ENCODE results near the gene CLEC1A.

Gene CLEC1A

DNA sequence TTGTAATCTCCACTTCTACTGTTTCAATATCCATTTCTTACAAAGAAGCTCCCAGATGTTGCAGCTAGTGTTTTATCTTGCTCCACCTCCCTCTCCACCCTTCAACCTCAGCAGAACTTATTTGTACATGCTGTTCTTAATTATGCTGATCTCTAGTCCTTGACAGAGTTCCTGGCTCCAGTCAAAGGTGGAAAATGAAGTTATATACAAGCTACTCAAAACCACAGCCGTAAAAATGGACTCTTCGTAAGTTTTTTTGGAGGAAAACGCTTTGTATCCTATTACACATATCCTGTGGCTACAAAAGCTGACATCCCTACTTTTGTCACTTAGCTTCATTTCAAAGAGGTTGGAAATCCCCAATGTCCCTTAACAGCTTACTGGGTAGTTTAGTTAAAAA lies 1.3 kb downstream of the CLEC1A start:
- no peak for DNase-seq

DNA sequence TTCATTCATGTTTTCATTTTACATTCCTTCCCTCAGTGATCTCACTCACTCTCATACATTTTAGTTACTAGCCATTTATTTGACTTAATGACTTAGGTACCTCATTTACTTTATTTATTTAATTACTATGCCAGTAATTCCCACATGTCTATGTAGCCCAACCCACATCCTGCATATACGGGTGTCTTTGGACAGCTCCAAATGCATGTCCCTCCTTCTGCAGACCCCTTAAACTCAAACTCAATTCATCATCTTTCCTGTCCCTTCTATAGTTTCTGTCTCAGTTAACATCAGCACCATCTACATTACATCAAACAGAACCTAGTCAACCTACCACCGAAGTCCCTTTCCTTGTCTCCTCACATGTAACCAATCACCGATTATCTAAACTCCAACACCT lies 2.8 kb downstream of the CLEC1A start:
- no peak for DNase-seq

DNA sequence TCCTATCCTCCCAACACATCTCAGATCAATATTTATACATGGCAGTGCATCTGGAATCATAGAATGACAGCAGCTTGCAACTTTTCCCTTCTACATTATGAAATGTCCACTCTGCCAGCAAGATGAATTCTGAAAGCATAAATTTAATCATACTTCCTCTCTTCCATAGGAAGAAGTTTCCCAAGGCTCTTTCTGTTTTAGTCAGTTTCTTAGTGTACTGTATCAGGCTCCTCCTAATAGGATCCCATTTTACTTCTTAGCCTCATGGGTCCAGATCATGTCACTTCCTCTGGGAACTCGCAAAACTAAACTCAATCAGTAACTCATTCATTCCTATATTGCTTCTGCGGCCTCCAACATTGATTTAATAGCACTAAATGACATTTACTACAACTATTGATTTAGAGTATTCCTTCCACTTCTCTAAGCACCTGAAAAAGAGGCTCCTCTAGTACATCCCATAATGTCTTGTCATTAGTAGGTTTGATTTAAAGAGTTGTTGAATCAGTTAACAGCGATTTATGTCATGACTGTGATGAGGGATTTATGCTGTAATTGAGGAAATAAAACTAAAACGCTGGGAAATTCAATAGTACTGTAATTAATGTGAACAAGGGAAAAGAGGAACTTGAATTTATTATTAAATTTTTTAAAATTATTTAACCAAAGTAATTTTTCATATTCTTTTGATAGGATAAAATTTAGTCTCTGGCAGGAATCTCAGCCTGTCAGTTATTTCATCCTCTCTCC lies 4.0 kb downstream of the CLEC1A start:
- DNase-seq: no peak

DNA sequence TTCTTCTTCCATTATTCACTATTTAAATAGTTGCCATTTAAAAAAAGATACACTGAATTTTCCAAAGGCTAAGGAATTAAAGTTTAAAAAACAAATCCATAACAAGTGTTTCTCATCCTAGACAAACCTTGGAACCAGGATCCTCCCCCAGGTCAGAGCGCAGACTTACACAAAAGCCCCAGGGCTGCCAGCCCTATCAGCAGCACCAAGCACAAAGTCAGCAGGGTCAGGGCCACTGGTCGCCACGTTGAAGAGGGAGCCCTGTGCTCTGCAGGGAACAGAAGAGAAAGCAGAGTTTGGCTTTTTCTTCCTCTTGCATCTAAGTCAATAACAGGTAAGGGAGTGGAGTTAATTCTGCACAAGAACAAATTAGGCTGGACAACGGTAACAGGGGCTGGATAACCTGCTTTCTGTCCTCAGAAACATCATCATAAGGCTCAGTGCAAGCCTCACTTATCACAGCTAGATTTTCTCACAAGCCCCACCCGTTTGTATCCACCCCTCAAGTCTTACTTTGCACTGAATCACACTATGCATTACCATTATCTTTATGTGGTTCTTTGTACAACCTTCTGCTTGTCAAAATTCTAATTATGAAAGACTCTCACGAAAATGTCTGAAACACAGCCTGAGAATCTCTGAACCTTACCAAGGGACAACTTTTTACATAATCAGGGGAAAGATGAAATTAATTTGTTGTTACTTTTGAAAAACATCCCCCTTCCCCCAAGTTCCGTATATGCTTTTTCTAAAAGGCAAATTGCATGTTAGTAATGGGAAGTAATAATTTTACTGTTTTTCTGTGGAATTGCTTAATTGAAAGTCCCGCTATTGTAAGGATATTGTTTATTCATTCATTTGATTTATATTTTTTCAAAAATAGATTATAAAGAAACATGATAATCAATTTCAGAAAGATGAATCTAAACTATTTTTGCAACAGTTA lies 9.6 kb downstream of the CLEC1A start:
- DNase-seq: no peak

DNA sequence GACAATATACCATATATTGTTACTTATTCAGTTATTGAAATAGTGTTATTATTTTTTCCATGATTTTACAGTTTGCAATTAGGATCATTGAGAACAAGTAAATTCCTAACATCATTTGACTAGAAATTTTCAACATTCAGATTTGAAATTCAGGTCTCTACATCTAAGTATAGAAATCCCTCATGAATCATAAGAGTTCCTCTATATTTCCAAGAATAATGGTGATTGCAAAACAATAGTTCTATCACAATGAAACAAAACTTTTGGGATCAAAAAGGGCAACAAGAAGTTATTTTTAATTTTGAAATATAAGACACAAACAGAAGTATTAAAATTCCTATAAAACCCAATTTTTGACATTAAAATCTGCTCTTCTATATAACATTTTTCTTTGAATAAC lies 10.8 kb downstream of the CLEC1A start:
- DNase-seq: no peak

DNA sequence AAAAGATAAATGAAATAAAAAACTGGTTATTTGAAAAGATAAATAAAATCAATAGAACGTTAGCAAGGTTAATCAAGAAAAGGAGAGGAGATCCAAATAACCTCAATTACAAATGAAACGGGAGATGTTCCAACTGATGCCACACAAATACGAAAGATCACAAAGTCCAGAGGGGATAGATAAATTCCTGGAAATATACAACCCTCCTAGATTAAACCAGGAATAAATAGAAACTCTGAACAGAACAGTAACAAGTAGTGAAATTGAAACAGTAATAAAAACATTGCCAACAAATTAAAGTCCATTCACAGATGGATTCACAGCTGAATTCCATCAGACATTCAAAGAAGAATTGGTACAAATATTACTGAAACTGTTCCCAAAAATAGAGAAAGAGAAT lies 12.4 kb downstream of the CLEC1A start:
- DNase-seq: no peak

DNA sequence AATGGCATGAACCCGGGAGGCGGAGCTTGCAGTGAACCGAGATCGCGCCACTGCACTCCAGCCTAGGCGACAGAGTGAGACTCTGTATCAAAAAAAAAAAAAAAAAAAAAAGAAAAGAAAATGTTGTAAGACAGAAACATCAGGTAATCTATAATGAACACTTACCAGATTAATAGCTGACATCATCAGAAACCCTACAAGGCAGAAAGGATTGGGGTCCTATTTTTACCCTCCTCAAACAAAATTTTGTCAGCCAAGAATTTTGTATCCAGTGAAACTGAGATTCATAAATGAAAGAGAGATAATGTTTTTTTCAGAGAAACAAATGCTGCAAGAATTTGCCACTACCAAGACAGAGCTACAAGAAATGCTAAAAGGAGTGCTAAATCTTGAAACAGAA lies 14.1 kb downstream of the CLEC1A start:
- DNase-seq: no peak

DNA sequence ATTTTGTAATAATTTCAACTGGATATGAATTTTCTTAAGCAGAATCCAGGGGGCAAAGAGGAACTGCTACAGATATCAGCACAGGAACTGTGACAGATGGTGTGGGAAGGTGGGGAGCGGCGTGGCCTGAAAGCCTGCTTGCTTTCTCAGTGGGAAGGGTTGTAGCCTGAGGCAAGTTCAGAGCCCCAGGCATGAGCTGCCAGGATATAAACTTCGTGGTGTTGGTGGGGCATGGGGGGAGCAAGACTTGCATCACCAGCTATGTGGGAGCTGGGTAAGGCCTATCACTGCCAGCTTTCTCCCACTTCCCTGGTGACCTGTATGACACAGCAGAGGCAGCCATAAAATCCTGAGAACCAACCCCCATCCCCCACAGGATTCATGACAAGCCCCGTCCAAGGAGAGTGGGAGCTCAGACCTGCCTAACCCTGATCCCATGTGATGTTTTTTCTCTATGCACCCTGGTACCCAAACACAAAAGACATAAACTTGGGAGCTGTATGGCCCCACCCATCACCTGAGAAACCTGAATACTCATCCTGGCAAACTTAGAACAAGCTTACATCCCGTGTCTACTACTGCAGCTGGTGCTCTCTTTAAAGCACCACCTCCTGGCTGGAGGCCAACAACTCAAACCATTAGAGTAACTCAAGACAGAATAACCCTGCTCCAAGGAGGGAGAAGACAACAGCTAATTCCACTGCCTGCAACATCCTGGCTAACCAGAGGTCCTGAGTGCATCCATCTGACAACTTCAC lies 16.5 kb downstream of the CLEC1A start:
- DNase-seq: no peak

DNA sequence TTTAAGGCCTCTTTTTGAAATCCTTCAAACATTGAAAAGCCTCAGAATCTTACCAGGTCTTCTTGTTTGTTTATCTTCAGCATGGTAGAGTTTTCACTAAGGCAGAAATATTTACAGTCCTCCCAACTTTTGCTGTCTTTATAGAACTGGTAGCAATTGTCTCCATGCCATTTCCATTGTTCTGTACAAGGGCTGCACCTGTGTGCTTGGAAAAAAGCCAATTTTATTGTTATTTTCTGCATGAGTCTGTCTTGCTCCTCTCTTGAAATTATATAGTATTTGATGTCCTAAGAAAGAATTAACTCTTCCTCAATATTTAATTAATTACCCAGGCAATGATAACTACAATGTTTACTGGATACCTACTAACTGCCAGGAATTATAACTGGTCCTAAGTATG lies 23.3 kb downstream of the CLEC1A start:
- no peak for DNase-seq

DNA sequence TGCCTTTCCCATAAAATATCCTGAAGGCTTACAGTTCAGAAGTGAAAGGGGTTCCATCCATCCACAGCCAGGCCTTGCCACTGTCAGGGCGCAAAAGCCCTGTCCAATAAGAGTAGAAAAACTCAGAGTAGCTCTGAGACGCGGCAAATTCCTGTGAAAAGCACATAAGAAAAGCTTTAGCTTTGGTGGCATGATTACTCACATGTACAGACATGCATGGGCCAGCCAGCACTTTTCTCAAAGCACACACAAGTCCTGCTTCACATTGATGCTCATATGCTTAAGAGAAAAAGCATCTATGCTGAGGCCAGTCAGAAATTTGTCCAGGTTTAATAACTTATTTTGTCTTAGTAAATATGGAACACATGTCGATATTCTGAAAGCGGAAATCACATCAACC lies 25.5 kb downstream of the CLEC1A start:
- no peak for DNase-seq

DNA sequence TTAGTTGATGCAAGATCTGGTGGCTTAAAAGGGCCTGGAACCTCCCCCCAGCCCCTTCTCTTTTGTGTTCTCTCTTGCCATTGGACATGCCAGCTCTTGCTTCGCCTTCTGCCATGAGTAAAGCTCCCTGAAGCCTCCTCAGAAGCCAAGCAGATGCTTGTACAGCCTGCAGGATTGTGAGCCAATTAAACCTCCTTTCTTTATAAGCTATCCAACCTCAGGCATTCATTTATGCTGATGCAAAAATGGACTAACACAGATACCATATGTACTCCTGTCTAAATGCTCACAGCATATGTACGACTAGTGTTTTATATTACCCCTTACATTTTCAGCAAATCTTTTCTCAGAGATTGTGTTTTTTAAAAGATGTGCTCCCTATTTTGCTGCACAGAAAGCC lies 26.7 kb downstream of the CLEC1A start:
- DNase-seq: no peak

DNA sequence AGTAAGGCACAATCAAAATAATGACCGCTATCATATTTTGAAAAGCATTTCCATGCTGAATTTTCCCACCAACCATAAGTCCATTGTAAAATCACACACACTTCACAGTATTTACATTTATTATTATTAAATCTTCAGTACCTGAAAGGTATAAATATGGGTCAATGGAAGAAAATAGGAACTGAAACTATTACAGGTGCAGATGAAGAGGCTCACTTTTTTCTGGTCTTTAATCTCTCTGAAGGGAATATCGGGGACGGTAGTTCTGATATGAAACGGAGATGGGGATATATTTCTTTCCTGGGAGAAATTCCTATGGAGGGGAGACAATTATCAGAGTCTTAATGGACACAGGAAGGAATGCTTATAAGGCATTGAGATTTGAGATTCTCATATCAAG lies 28.4 kb downstream of the CLEC1A start:
- no peak for DNase-seq

DNA sequence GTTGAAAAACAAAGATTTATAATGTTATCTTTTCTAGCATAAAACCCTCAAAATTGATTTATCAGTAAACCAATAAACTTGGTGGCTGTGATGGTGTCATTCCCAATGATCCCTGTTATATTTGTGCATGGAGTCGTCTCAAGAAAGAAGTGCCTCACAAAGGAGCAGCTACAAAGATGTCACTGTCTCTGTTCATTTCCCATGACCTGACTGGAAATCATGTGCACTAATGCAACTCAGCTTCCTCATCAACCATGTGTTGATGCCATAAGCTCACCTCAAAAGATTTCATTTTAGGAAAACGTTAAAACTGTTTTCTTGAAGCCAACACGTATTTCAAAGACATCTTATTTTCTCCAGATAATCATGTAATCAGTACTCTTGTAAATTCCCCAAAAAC lies 28.8 kb downstream of the CLEC1A start:
- no peak for DNase-seq

DNA sequence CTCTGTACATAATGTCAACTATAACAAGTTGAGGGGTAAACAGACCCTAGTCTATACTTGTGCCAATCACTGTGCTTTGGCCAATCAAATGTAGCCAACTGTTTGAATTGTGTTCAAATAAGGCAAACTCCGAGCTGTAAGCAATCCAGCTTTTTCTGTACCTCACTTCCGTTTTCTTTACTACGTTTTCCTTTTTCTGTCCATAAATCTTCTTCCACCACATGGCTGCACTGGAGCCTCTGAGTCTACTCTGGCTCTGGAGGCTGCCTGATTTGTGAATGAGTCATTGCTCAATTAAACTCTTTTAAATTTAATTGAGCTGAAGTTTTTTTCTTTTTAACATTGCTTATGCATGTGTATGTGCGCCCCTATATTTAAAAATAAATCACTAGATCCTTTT lies 29.7 kb downstream of the CLEC1A start:
- DNase-seq: no peak

DNA sequence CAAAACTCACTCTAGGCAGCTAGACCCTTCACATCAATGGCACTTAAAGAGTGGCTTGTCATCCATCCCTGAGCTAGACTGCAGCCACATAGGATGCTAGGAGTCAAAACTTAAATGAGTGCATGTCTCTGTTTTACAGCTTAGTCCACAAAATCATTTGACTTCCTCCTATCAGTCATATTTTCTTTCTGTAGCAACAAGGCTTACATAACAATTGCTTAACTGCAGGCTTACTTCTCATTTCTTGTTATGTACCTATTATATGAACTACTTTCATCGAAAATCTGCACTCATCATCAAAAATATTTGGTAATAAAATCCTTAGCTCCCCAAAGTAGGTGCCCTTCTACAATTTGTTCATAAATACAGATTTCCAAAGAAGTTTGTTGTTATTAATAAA lies 30.1 kb downstream of the CLEC1A start:
- DNase-seq: no peak

DNA sequence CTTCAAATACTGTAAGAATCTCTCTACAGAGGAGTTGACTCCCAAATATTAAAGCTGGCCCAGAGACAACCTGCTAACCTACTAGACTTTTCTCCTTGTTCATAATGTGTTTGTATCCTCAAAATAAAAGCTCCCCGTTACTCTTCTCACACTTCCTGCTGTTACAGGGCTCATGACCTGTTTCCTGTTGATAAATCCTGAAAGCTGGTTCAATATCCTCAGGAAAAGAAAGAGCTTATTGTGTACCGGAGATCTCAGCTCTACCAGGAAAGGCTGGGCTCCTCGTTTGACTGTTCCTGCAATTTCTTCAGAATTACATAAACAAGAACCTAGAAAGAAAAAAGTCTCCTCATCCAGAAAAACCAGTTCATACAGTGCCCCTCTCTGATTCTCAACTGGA lies 30.8 kb downstream of the CLEC1A start:
- DNase-seq: no peak

DNA sequence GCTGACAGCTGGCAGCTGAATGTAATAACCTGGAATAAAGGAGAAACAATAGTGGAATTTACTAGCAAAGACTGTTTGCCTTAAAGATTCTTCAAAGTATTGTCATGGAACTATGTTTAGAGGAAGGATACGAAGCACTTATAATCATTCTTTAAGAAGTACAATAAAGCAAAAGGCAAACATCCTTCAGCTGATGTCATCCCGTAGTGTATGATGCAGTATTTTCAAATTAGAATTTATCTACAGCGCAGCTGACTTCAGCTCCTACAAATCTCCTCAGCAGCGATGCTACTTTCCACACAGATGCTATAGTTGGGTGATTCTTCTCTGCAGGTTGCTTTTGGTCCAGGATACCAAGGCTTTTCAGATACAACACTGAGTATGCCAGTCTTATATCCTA lies 31.5 kb downstream of the CLEC1A start:
- no peak for DNase-seq

DNA sequence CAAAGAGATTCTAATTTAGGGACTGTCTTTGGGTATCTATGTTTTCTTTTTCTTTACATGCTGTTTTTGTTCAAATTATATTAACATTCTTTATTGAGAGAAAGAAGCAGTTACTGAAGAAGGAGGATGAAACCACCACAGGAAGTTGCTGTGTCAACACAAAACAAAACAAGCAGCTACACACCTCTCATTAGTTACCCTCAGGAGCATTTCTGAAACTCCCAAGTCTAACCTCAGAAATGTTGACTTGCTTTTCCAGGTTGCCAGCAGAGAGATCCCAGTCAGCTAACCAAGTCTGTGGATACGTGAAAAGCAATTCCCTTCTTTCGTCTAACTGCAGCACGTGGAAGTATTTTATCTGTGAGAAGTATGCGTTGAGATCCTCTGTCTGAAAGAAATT lies 33.5 kb downstream of the CLEC1A start:
- no peak for DNase-seq

DNA sequence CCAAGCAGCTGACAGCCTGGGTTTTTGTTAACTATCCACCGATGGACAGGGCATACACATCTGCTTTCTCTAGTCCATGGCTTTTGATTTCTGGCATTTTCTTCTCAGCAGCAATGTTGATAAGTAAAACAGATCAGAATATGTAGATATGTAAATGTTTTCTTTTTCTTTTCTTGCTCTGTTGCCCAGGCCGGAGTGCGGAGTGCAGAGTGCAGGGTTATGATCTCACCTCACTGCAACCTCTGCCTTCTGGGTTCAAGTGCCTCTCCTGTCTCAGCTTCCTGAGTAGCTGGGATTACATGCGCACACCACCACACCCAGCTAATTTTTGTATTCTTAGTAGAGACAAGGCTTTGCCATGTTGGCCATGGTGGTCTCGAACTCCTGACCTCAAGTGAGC lies 40.4 kb downstream of the CLEC1A start:
- DNase-seq: no peak

DNA sequence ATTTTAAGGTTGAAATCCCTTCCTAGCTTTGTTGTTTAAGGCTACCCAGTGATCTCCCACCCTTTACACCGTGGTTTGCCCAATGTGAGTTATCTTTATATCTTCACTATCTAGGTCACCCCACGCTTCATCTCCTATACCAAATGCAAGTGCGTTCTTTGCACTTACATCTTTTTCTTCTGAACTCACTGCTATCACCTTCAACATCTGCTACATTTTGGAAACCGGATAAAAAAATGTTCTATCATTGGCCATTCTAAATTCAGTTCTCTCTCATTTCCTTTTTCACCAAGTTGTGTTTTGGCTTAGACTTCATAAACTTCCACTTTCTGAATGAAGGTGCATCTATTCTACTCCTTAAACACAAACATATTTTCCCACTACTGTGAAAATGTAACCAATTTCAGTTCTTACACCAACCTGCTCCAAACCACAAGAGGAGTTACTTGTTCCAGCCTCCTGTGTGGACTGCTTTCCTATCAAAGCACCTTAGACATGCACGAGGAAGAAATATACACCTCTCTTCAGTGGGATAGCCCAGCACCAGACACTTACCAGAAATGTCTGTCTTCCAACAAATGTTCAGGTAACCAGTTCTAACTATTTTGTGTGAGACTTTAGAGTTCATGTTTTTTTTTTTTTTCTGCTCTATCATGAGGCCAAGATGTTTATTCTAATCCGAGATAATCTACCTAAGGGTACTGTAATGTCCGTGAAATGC lies 46.4 kb downstream of the CLEC1A start:
- DNase-seq: no peak

DNA sequence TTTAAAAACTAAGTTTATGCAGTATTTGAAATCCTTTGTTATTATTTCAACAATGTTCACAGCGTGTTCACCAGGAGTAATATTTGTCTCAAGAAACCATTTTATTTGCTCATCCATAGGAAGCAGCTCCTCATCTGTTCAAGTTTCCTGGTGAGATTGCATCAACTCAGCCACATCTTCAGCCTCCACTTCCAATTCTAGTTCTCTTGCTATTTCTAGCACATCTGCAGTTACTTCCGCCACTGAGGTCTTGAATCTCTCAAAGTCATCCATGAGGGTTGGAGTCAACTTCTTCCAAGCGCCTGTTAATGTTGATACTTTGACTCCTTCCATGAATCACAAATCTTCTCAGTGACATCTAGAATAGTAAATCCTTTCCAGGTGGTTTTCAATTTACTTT lies 50.3 kb downstream of the CLEC1A start:
- no peak for DNase-seq

DNA sequence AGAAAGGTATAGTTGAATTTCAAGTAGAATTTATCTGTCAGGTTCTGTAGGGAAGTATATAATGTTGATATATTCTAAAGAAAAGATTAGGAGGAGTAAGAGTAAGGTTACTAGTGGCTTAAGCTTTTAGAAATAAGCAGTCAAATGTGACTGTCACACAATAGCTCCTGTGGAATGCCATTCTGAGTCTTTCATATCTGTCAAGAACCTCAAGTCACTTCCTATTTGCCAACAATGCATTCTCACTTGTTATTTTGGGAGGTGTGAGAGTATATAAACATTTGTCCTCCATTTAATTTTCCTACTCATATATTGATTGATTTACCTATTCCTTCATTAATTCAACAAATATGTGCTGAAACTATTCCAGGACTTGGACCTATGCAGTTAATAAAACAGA lies 56.6 kb downstream of the CLEC1A start:
- DNase-seq: no peak
